Measurements from ENCODE around the gene POLR3C.

The POLR3C gene

DNA sequence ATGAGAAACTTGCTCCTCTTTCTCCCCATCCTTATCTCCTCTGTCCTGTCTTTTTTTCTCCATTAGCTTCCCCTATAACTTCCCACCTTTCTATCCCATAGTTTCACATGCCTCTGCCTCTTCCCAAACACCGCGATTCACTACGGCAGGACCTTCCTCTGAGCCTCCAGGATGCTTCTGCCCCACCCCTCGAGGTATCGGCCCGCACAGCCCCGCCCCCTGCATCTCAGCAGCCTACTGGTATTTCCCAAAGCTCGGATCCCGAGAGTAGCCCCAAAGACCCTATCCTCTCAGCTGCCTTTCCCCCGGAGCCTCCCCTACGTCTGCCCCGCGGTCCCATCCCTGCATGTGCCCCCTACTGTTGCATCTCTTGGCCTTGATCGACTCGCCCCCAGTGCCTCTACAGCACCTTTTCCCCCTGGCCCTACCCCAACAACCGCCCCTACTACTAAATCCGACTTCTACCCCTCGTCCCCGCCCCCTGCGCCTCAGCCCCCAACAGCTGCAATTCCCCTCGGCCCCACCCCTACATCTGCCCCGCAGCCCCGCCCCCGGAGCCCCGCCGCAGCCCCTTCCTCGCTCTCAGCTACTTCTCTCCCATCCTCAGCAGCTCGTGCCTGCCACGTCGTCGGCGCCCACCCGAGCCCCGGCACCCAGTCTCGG, 34.4 kb downstream of the POLR3C start:
- peak overlapping the region; percentile 85 for H3K4me3 ChIP-seq (ENCODE audit: low read depth, low read length)
- TF ChIP-seq, protein P1, sequence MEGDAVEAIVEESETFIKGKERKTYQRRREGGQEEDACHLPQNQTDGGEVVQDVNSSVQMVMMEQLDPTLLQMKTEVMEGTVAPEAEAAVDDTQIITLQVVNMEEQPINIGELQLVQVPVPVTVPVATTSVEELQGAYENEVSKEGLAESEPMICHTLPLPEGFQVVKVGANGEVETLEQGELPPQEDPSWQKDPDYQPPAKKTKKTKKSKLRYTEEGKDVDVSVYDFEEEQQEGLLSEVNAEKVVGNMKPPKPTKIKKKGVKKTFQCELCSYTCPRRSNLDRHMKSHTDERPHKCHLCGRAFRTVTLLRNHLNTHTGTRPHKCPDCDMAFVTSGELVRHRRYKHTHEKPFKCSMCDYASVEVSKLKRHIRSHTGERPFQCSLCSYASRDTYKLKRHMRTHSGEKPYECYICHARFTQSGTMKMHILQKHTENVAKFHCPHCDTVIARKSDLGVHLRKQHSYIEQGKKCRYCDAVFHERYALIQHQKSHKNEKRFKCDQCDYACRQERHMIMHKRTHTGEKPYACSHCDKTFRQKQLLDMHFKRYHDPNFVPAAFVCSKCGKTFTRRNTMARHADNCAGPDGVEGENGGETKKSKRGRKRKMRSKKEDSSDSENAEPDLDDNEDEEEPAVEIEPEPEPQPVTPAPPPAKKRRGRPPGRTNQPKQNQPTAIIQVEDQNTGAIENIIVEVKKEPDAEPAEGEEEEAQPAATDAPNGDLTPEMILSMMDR (IDR thresholded peaks at IDR 0.05; ENCODE audit: low read depth, low read length): no peak
- peak; percentile 22 for DNase-seq (ENCODE audit: low read depth, low spot score)
- in situ Hi-C loops (cut with HindIII; ENCODE audit: low sequenced_read_pairs): no loop called here

DNA sequence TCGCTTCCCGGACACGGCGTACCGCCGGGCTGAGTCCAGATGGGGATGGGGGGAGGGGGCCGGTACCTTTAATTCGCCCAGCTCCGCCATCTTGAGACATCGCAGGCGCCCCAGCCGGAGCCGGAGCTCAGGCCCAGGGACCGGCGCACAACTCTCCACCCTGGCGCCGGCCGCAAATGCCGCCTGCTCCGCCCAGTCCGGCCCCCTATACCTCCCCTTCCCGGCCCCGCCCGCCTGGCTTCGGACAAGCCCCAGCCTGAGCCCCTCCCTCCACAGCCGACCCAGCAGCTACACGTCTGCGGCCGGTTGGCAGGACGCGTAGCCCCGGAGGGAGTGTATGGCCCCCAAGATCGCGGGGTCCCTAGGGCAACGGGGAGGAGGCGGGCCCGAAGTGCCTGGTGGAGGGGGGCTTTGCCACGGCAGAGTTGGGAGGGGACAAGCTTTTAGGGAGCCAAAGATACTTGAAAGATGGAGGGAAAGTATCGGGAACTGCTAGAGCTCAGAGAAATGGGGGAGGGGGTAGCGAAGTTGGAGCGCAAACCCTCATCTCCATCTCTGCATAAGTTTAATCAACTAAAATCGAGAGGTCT, 35.0 kb downstream of the POLR3C start, which contains the start of gene PIAS3:
PIAS3 (minus strand) TSS at position 181 of the 590 bp plus-strand sequence; CDS start at position 90, 91 bp downstream.
- DNase-seq (ENCODE audit: low read depth, low spot score): peak; percentile 97
- H3K4me3 ChIP-seq (ENCODE audit: low read depth, low read length): peak within 1 kb of the TSS; percentile 85
- TF ChIP-seq, protein P1 (IDR thresholded peaks at IDR 0.05; ENCODE audit: low read depth, low read length): no peak
- in situ Hi-C loops (cut with HindIII; ENCODE audit: low sequenced_read_pairs): no loop called here

DNA sequence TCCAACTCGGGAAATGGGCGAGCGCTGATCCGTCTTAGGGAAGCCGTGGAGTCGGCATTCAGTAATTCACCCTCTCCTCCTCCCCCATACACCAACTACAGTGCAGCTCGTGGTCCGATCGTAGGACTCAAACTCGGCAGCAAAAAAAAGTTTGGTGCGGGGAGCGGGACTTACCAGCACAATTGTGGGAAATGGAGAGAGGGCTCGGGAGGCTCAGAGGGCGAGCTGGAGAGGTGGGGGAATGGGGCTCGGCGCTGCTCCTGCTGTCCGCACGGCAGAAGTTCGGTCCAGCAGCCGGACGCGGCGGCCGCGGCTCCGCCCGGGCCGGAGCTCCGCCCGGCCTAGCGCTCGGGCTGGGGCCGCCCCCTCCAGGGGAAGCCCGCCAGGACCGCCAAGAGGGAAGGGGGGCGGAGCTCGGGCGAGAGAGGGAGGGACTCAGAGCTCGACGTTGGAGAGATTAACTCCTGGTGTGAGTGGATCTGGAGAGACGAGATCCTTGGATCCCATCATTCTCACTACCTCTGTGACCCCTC, 35.6 kb downstream of the POLR3C start:
- peak overlapping the region; percentile 85 for H3K4me3 ChIP-seq (ENCODE audit: low read depth, low read length)
- in situ Hi-C loops (cut with HindIII; ENCODE audit: low sequenced_read_pairs): no loop called here
- TF ChIP-seq, protein P1 (IDR thresholded peaks at IDR 0.05; ENCODE audit: low read depth, low read length): no peak
- DNase-seq (ENCODE audit: low read depth, low spot score): peak; percentile 89

DNA sequence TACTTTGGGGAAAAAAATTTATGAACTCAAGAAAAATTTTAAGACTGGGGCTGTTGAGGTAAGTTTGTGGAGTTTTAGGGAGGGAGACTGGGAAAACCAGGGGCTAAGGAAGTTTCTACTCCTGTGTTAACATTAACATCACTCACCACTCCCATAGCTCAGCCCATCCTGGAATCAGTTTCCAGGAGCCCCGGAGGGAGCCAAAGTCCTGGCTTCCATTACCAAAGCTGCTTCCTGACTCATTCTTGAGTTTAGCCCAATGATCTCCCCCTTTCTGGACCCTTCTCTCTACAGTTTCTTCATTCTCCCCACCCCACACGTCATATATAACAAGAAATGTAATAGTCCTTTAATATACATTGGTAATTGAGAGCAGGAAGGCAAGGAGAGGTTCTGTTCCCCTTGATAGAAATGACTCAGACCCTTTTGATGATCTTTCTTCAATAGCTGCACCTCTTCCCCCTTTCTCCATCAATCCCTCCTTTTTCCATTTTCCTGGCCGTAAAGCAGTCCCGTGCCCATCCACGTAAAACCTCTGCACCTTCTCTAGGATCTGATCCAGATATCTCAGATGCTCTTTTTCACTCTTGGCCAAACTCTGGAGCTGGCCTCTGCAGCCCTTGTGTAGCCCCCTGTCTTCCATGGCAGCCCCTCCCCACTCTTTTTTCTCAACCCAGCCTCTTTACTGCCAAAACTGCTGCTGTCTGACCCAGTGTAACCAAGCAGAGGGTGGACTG, 39.5 kb downstream of the POLR3C start:
- no peak overlapping the region for H3K4me3 ChIP-seq (ENCODE audit: low read depth, low read length)
- in situ Hi-C loops (cut with HindIII; ENCODE audit: low sequenced_read_pairs): no loop called here
- TF ChIP-seq, protein P1 (IDR thresholded peaks at IDR 0.05; ENCODE audit: low read depth, low read length): no peak
- DNase-seq (ENCODE audit: low read depth, low spot score): no peak

DNA sequence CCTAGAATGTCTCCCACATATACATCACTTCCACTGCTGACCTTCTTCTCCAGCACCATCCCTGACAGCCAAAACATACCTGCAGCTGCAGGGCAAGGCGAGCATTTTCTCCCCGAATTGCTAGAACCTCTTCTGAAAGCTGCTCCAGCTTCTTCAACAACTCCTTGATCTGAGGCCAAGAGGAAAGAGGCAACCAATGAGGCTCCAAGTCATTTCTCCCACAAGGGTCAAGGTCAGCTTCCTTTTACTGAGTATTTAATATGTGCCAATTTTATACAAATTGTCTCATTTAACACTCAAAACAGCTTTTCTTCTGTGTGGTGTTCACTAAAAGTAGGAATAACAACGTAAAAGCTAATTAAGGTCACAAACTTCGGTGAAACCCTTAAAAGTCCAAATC, 44.2 kb downstream of the POLR3C start:
- no peak overlapping the region for H3K4me3 ChIP-seq (ENCODE audit: low read depth, low read length)
- DNase-seq (ENCODE audit: low read depth, low spot score): no peak
- TF ChIP-seq, protein P1 (IDR thresholded peaks at IDR 0.05; ENCODE audit: low read depth, low read length): no peak
- in situ Hi-C loops (cut with HindIII; ENCODE audit: low sequenced_read_pairs): no loop called here
